ENCODE data around the gene C17orf67. TPM values are rescaled to one million over a fixed set of nuclear protein-coding genes. Genes with fewer than 3 reads are reported as not detected.

Gene C17orf67
- total and polyA plus RNA-seq, 10 of the 15 experiments (the other 5 are each of a cell fraction or from before 2014, with no cell fraction given): 0.24 to 3.3 (median 0.89) TPM

DNA sequence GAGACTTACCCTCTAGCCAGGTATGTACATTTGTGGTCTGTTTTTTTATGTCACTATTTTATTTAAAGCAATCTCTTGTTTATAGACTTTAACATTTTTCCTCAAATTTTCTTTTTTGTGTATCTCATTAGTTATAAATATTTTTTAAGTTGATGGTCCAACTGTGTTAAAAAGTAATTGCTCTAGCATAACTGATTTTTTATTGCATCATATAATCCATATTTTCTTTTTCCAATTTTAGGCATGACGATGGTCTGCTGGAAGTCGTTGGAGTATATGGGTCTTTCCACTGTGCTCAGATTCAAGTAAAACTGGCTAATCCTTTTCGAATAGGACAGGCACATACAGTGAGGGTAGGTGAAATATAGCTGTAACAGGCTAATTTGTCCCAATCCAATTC, 28.2 kb upstream of the C17orf67 start:
- no peak overlapping the region for H2AFZ ChIP-seq (ENCODE audit: control insufficient read depth, low read depth, low read length)
- BruUV-seq (replicated peaks): no TSS peak
- H4K20me1 ChIP-seq (ENCODE audit: control insufficient read depth, insufficient read depth): no peaks in the 10 kb centered on the region
- no peaks in the 10 kb centered on the region for H3K79me2 ChIP-seq (ENCODE audit: control insufficient read depth, insufficient read depth, low read length)
- DNase-seq (ENCODE audit: low read depth, low spot score) (no peak), ATAC-seq (no peak), FAIRE-seq (no peak)
- H3K4me3 ChIP-seq: no peak overlapping the region
- RAD21 ChIA-PET (ENCODE audit: unreplicated experiment): no interaction called here
- H3K36me3 ChIP-seq (ENCODE audit: control insufficient read depth in 2 of 2, insufficient read depth in 2 of 2, low read length in 1 of 2): peaks cover 2 to 8% of the 10 kb centered on the region in 2 experiments; a peak in 3 of 4 replicates
- WGBS (ENCODE audit: insufficient coverage, insufficient replicate concordance, low lambda C conversion rate, missing lambda C conversion rate): 99% methylated on average over 3 of the region's 3 CpGs
- H3K9me3 ChIP-seq (replicated peaks; ENCODE audit: control insufficient read depth, insufficient read depth, low read length): no peaks in the 10 kb centered on the region
- H3K27me3 ChIP-seq (replicated peaks in 1 of 2; ENCODE audit: control insufficient read depth in 2 of 2, insufficient read depth in 2 of 2, low read length in 1 of 2): no peaks in the 10 kb centered on the region
- in situ Hi-C loops (cut with MboI): no loop called here
- H3K9ac ChIP-seq (ENCODE audit: control insufficient read depth, insufficient read depth, low read length): no peak overlapping the region
- CTCF ChIA-PET: no interaction called here
- TF ChIP-seq SUPT20H (IDR thresholded peaks at IDR 0.05; ENCODE audit: borderline replicate concordance, control insufficient read depth, low read depth, low read length): no peak
- no peak for TF ChIP-seq POLR2AphosphoS5 (IDR thresholded peaks at IDR 0.05; ENCODE audit: low read length)
- TF ChIP-seq SKIL (IDR thresholded peaks at IDR 0.05; ENCODE audit: low read depth, poor library complexity, severe bottlenecking): no peak
- no peak for TF ChIP-seq RAD21 (IDR thresholded peaks at IDR 0.05; ENCODE audit: insufficient read depth, low read depth, low read length)
- no peak for TF ChIP-seq TCF3 (IDR thresholded peaks at IDR 0.05; ENCODE audit: borderline replicate concordance, insufficient read depth, low read depth, low read length)
- TF ChIP-seq, protein P1, sequence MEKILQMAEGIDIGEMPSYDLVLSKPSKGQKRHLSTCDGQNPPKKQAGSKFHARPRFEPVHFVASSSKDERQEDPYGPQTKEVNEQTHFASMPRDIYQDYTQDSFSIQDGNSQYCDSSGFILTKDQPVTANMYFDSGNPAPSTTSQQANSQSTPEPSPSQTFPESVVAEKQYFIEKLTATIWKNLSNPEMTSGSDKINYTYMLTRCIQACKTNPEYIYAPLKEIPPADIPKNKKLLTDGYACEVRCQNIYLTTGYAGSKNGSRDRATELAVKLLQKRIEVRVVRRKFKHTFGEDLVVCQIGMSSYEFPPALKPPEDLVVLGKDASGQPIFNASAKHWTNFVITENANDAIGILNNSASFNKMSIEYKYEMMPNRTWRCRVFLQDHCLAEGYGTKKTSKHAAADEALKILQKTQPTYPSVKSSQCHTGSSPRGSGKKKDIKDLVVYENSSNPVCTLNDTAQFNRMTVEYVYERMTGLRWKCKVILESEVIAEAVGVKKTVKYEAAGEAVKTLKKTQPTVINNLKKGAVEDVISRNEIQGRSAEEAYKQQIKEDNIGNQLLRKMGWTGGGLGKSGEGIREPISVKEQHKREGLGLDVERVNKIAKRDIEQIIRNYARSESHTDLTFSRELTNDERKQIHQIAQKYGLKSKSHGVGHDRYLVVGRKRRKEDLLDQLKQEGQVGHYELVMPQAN (conservative IDR thresholded peaks at IDR 0.05): no peak
- no peak for TF ChIP-seq CHD4 (IDR thresholded peaks at IDR 0.05)
- TF ChIP-seq LARP7 (IDR thresholded peaks at IDR 0.05): no peak
- TF ChIP-seq SREBF1 (IDR thresholded peaks at IDR 0.05; ENCODE audit: low read length): no peak
- TF ChIP-seq CHD1 (IDR thresholded peaks at IDR 0.05; ENCODE audit: low read depth, low read length): no peak
- TF ChIP-seq SREBF2 (IDR thresholded peaks at IDR 0.05; ENCODE audit: low read length): no peak
- TF ChIP-seq SIX5 (IDR thresholded peaks at IDR 0.05; ENCODE audit: low read depth, low read length, severe bottlenecking): no peak
- no peak for TF ChIP-seq SMAD5 (IDR thresholded peaks at IDR 0.05; ENCODE audit: low read depth)
- TF ChIP-seq USF2 (IDR thresholded peaks at IDR 0.05; ENCODE audit: borderline replicate concordance, low read depth, low read length): no peak
- intact Hi-C loops (cut with micrococcal nuclease; ENCODE audit: unreplicated experiment): no loop called here
- H3K27ac ChIP-seq (ENCODE audit: control insufficient read depth, insufficient read depth): no peak overlapping the region
- POLR2A ChIA-PET: no interaction called here
- H3K4me1 ChIP-seq (ENCODE audit: control insufficient read depth, insufficient read depth, low read length): no peaks in the 10 kb centered on the region
- SMC1A ChIA-PET (ENCODE audit: uncharacterized antibody, unreplicated experiment): no interaction called here
- no peak overlapping the region for H3K4me2 ChIP-seq (ENCODE audit: control insufficient read depth, insufficient read depth)
